GM12892 (cell line): Measurements from ENCODE around the gene MEOX2.

Experiments used
- POLR2AphosphoS5 ChIP-seq: IDR thresholded peaks from 2 replicates; pipeline ENCODE4 v1.6.1; 2011; ENCODE audit warnings: low read depth, low read length, control low read depth
- TAF1 ChIP-seq: IDR thresholded peaks from 2 replicates; pipeline ENCODE4 v1.6.1; 2011; ENCODE audit warnings: low read depth, mild to moderate bottlenecking, control low read depth, low read length, borderline replicate concordance

DNA sequence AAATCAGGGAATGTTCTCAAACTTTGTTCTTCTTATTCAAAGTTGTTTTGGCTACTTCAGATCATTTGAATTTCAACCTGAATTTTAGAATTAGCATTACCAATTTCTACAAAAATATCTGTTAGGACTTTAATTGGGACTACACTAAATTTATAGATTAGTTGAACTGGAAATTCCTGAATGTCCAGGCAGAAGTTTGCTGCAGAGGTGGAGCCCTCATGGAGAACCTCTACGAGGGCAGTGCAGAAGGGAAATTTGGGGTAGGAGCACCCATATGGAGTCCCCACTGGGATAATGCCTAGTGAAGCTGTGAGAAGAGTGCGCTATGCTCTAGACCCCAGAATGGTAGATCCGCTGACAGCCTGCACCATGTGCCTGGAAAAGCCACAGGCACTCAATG, 101.9 kb downstream of the MEOX2 start:
- TF ChIP-seq POLR2AphosphoS5 (no peak), TAF1 (no peak)
